HL-60 (cell line): ENCODE results near the gene OTUD7B.

ENCODE experiments used
- CTCF ChIP-seq: IDR thresholded peaks from one replicate; pipeline ENCODE4 v1.5.1; 2011; ENCODE audit warnings: low read length, control low read depth, inconsistent platforms; ENCODE audit not compliant: insufficient read depth
- GABPA ChIP-seq: IDR thresholded peaks from 2 replicates; pipeline ENCODE4 v1.6.1; 2012; ENCODE audit warnings: low read depth
- POLR2AphosphoS5 ChIP-seq: IDR thresholded peaks from 2 replicates; pipeline ENCODE4 v1.6.1; 2012; ENCODE audit warnings: low read depth
- REST ChIP-seq: IDR thresholded peaks from 2 replicates; pipeline ENCODE4 v1.6.1; 2012; ENCODE audit warnings: low read depth; ENCODE audit not compliant: insufficient replicate concordance
- SPI1 ChIP-seq: IDR thresholded peaks from 2 replicates; pipeline ENCODE4 v1.6.1; 2012; ENCODE audit warnings: low read depth, mild to moderate bottlenecking, borderline replicate concordance

GRCh38 chr1:150024156-150024555 lies 13.6 kb upstream of the OTUD7B start:
- no peak for TF ChIP-seq CTCF
- no peak for TF ChIP-seq POLR2AphosphoS5
- TF ChIP-seq REST = no peak
- no peak for TF ChIP-seq GABPA
- TF ChIP-seq SPI1 = no peak
